H9 (cell line): Measurements from ENCODE around the gene RSU1. TPM values are rescaled to one million over a fixed set of nuclear protein-coding genes. Genes with fewer than 3 reads are reported as not detected.

Experiments used
- DNase-seq: peaks from one replicate; pipeline ENCODE4 v3.0.0-alpha.2; 2017
- H2AFZ ChIP-seq: one replicate; pipeline ENCODE4 v1.6.1; 2013; ENCODE audit warnings: mild to moderate bottlenecking, low read length, control low read depth, moderate library complexity
- H2AK5ac ChIP-seq: 2 replicates; pipeline ENCODE4 v1.6.1; 2013; ENCODE audit warnings: low read length, control low read depth, mixed read lengths; ENCODE audit not compliant: insufficient read length
- H2BK120ac ChIP-seq: one replicate; pipeline ENCODE4 v1.6.1; 2013; ENCODE audit warnings: low read depth, mild to moderate bottlenecking, low read length, control low read depth, inconsistent platforms; ENCODE audit not compliant: poor library complexity, severe bottlenecking
- H2BK12ac ChIP-seq: 2 replicates; pipeline ENCODE4 v1.6.1; 2013; ENCODE audit warnings: low read length, control low read depth, mixed read lengths, low read depth; ENCODE audit not compliant: insufficient read length
- H2BK15ac ChIP-seq: 2 replicates; pipeline ENCODE4 v1.6.1; 2013; ENCODE audit warnings: low read depth, low read length, control low read depth
- H2BK20ac ChIP-seq: one replicate; pipeline ENCODE4 v1.6.1; 2013; ENCODE audit warnings: low read depth, mild to moderate bottlenecking, low read length, control low read depth, inconsistent platforms; ENCODE audit not compliant: poor library complexity, severe bottlenecking
- H2BK5ac ChIP-seq: 2 replicates; pipeline ENCODE4 v1.6.1; 2013; ENCODE audit warnings: low read length, control low read depth, mixed read lengths; ENCODE audit not compliant: insufficient read length
- H3K14ac ChIP-seq: 2 replicates; pipeline ENCODE4 v1.6.1; 2013; ENCODE audit warnings: low read length, control low read depth; ENCODE audit not compliant: insufficient read depth
- H3K18ac ChIP-seq: 2 replicates; pipeline ENCODE4 v1.6.1; 2013; ENCODE audit warnings: low read depth, mild to moderate bottlenecking, mixed read lengths, low read length, control low read depth; ENCODE audit not compliant: insufficient read length
- H3K23ac ChIP-seq: 2 replicates; pipeline ENCODE4 v1.6.1; 2013; ENCODE audit warnings: low read length, control low read depth, mixed read lengths, low read depth; ENCODE audit not compliant: insufficient read length
- H3K23me2 ChIP-seq: 2 replicates; pipeline ENCODE4 v1.6.1; 2013; ENCODE audit warnings: low read depth, mild to moderate bottlenecking, mixed read lengths, low read length, control low read depth; ENCODE audit not compliant: insufficient read length, poor library complexity, severe bottlenecking
- H3K27ac ChIP-seq: 2 replicates; pipeline ENCODE4 v1.5.1; 2013; ENCODE audit warnings: low read length, control low read depth, mixed read lengths, low read depth; ENCODE audit not compliant: insufficient read length
- H3K27me3 ChIP-seq: 2 replicates; pipeline ENCODE4 v1.6.1; 2013; ENCODE audit warnings: low read length, control low read depth, inconsistent platforms; ENCODE audit not compliant: insufficient read depth
- H3K4ac ChIP-seq: 2 replicates; pipeline ENCODE4 v1.6.1; 2013; ENCODE audit warnings: low read depth, mild to moderate bottlenecking, control low read depth, inconsistent platforms, low read length, moderate library complexity
- H3K4me1 ChIP-seq: 2 replicates; pipeline ENCODE4 v1.6.1; 2013; ENCODE audit warnings: low read length, control low read depth, inconsistent platforms; ENCODE audit not compliant: insufficient read depth
- H3K4me2 ChIP-seq: 2 replicates; pipeline ENCODE4 v1.6.1; 2013; ENCODE audit warnings: low read length, control low read depth, mixed read lengths; ENCODE audit not compliant: insufficient read length, insufficient read depth
- H3K56ac ChIP-seq: 2 replicates; pipeline ENCODE4 v1.6.1; 2013; ENCODE audit warnings: low read depth, mild to moderate bottlenecking, mixed read lengths, low read length, control low read depth; ENCODE audit not compliant: insufficient read length
- H3K79me1 ChIP-seq: 2 replicates; pipeline ENCODE4 v1.6.1; 2013; ENCODE audit warnings: low read depth, mild to moderate bottlenecking, moderate library complexity, low read length, control low read depth, inconsistent platforms; ENCODE audit not compliant: insufficient read depth, poor library complexity, severe bottlenecking
- H3K79me2 ChIP-seq: 2 replicates; pipeline ENCODE4 v1.6.1; 2013; ENCODE audit warnings: low read length, control low read depth, inconsistent platforms; ENCODE audit not compliant: insufficient read depth
- H3K9ac ChIP-seq: 2 replicates; pipeline ENCODE4 v1.6.1; 2013; ENCODE audit warnings: low read length, control low read depth, mixed read lengths; ENCODE audit not compliant: insufficient read length; ENCODE audit errors: extremely low read depth
- H3K9me3 ChIP-seq: one replicate; pipeline ENCODE4 v1.6.1; 2013; ENCODE audit warnings: low read depth, low read length, inconsistent platforms; ENCODE audit not compliant: control insufficient read depth
- H3T11ph ChIP-seq: one replicate; pipeline ENCODE4 v1.6.1; 2013; ENCODE audit warnings: mild to moderate bottlenecking, low read length, control low read depth, inconsistent platforms
- H4K20me1 ChIP-seq: one replicate; pipeline ENCODE4 v1.6.1; 2013; ENCODE audit not compliant: control insufficient read depth, insufficient read length, insufficient read depth
- H4K5ac ChIP-seq: 2 replicates; pipeline ENCODE4 v1.6.1; 2013; ENCODE audit warnings: low read depth, mild to moderate bottlenecking, mixed read lengths, low read length, control low read depth; ENCODE audit not compliant: insufficient read length
- H4K8ac ChIP-seq: replicated peaks from 2 replicates; pipeline ENCODE4 v1.6.1; 2013; ENCODE audit warnings: low read length, control low read depth, mixed read lengths, low read depth; ENCODE audit not compliant: insufficient read length
- H4K91ac ChIP-seq: 2 replicates; pipeline ENCODE4 v1.6.1; 2013; ENCODE audit warnings: low read depth, mild to moderate bottlenecking, moderate library complexity, mixed read lengths, low read length, control low read depth; ENCODE audit not compliant: insufficient read length
- H3K27ac Mint-ChIP-seq, 3 experiments: 2 replicates in 2 of 3; 3 replicates in 1 of 3; pipeline ENCODE4 v1.8.0; 2020 to 2021; ENCODE audit warnings: mixed read lengths in 3 of 3, mild to moderate bottlenecking in 1 of 3, moderate library complexity in 1 of 3
- H3K27me3 Mint-ChIP-seq: 2 replicates; pipeline ENCODE4 v1.8.0; 2021; ENCODE audit warnings: low read depth, mild to moderate bottlenecking, moderate library complexity, mixed read lengths
- H3K36me3 Mint-ChIP-seq, 3 experiments: 2 replicates in 2 of 3; 3 replicates in 1 of 3; pipeline ENCODE4 v1.8.0; 2020 to 2021; ENCODE audit warnings: low read depth in 3 of 3, mixed read lengths in 3 of 3; ENCODE audit not compliant: insufficient read depth in 1 of 3
- H3K4me1 Mint-ChIP-seq, 2 experiments: 2 replicates each; pipeline ENCODE4 v1.8.0; 2020; ENCODE audit warnings: mixed read lengths in 2 of 2
- H3K4me3 Mint-ChIP-seq, 2 experiments: 2 replicates in 1 of 2; 3 replicates in 1 of 2; pipeline ENCODE4 v1.8.0; 2020 to 2021; ENCODE audit warnings: mild to moderate bottlenecking in 2 of 2, mixed read lengths in 2 of 2, moderate library complexity in 1 of 2
- H3K9me3 Mint-ChIP-seq, 2 experiments: 2 replicates in 1 of 2; 3 replicates in 1 of 2; pipeline ENCODE4 v1.8.0; 2020; ENCODE audit warnings: mild to moderate bottlenecking in 2 of 2, mixed read lengths in 2 of 2, moderate library complexity in 1 of 2
- CTCF ChIP-seq: fragments of 200-600 bp; sonication (generic); conservative IDR thresholded peaks from 3 replicates; pipeline ENCODE4 v1.8.0; 2021; ENCODE audit warnings: antibody characterized with exemption, mild to moderate bottlenecking
- WGBS: extraction: QIAGEN DNeasy Blood & Tissue Kit; methylation state at CpG from one replicate; pipeline ENCODE4 v1.1.7; 2013; ENCODE audit warnings: missing lambda C conversion rate, low lambda C conversion rate, mixed read lengths; ENCODE audit not compliant: insufficient read length; ENCODE audit errors: extremely low coverage; 5-methylcytosine and 5-hydroxymethylcytosine counted together
- total RNA-seq: library from RNA; stranded (reverse); gene quantifications from 2 replicates; pipeline ENCODE4 v1.2.1, GENCODE V29; 2021

RSU1 gene
- total RNA-seq, 1 experiment from 2014 or later: 59.4 TPM

DNA sequence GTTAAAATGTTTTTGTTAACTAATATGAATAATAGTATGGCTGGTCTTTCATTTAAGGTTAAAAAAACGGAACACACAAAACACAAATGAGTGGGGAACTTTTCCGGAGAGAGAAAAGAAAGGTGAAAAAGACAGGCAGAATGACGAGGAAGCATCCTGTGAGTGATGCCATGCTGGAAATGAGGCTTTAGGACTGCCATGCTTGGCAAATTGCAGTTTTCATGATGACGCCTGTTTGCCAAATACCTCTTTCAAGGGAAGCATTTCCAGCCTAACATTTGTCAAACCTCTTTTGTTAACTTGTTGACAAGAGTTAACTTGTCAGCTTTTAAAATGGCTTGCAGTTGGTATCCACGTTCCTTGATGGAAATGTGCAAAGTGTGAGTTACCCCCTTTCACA is 127.5 kb downstream of the RSU1 start:
- no peak overlapping the region for H3K18ac ChIP-seq
- no peak overlapping the region for H3K9ac ChIP-seq
- no peak overlapping the region for H2BK12ac ChIP-seq
- no peak overlapping the region for H3K27ac ChIP-seq
- no peak overlapping the region for H2BK120ac ChIP-seq
- H3K4me2 ChIP-seq: no peak overlapping the region
- no peaks in the 10 kb centered on the region for H3K79me1 ChIP-seq
- H3K4me1 Mint-ChIP-seq: no peaks in the 10 kb centered on the region; a peak in 1 of 4 replicates
- no peak overlapping the region for H3T11ph ChIP-seq
- no peak overlapping the region for H2BK20ac ChIP-seq
- no peak overlapping the region for H4K91ac ChIP-seq
- no peaks in the 10 kb centered on the region for H3K27me3 Mint-ChIP-seq
- H3K23ac ChIP-seq: no peak overlapping the region
- no peaks in the 10 kb centered on the region for H3K9me3 ChIP-seq
- no peak overlapping the region for H4K5ac ChIP-seq
- no peak overlapping the region for H3K56ac ChIP-seq
- no peak overlapping the region for H2AFZ ChIP-seq
- no peak overlapping the region for H2BK5ac ChIP-seq
- H4K20me1 ChIP-seq: no peaks in the 10 kb centered on the region
- no peak overlapping the region for H3K4me3 Mint-ChIP-seq
- no CpG with 5 or more reads among the region's 5 CpGs for WGBS
- no peak overlapping the region for H2BK15ac ChIP-seq
- H3K4me1 ChIP-seq: no peaks in the 10 kb centered on the region
- no peaks in the 10 kb centered on the region for H3K79me2 ChIP-seq
- peaks cover 0 to 4% (median 0%) of the 10 kb centered on the region in 3 experiments; a peak in 2 of 7 replicates for H3K36me3 Mint-ChIP-seq
- H3K23me2 ChIP-seq: no peaks in the 10 kb centered on the region
- no peak for DNase-seq
- no peak overlapping the region for H3K4ac ChIP-seq
- H2AK5ac ChIP-seq: no peak overlapping the region
- no peaks in the 10 kb centered on the region for H3K9me3 Mint-ChIP-seq
- H3K27ac Mint-ChIP-seq: no peak overlapping the region
- H4K8ac ChIP-seq: no peak overlapping the region
- H3K14ac ChIP-seq: no peak overlapping the region
- no peak for TF ChIP-seq CTCF
- no peaks in the 10 kb centered on the region for H3K27me3 ChIP-seq
